Liver (tissue), 9 donors: ENCODE data around the gene VTN. TPM values are rescaled to one million over a fixed set of nuclear protein-coding genes. Genes with fewer than 3 reads are reported as not detected.

Source experiments
- DNase-seq: peaks from one replicate; pipeline ENCODE4 v3.0.0-alpha.2; 2017; ENCODE audit warnings: low spot score
- H3K27ac ChIP-seq, 2 donors: one replicate each; pipeline ENCODE4 v1.7.0; 2013; ENCODE audit warnings: inconsistent platforms in 2 of 2, low read length in 2 of 2, control low read depth in 1 of 2, low read depth in 1 of 2, mild to moderate bottlenecking in 1 of 2
- H3K27me3 ChIP-seq, 4 donors: one replicate each; pipeline versions ENCODE4 v1.6.1 to v1.7.0; 2013; ENCODE audit warnings: low read length in 3 of 4, inconsistent platforms in 1 of 4, mild to moderate bottlenecking in 1 of 4, moderate library complexity in 1 of 4; ENCODE audit not compliant: control insufficient read depth in 4 of 4, insufficient read depth in 4 of 4
- H3K36me3 ChIP-seq, 4 donors: one replicate each; pipeline versions ENCODE4 v1.6.1 to v1.7.0; 2013; ENCODE audit warnings: low read length in 3 of 4, mild to moderate bottlenecking in 3 of 4, low read depth in 1 of 4, moderate library complexity in 1 of 4; ENCODE audit not compliant: control insufficient read depth in 4 of 4, insufficient read depth in 3 of 4
- H3K4me1 ChIP-seq, 4 donors: one replicate each; pipeline versions ENCODE4 v1.6.1 to v1.7.0; 2013; ENCODE audit warnings: low read length in 3 of 4, mild to moderate bottlenecking in 3 of 4, moderate library complexity in 1 of 4; ENCODE audit not compliant: control insufficient read depth in 4 of 4, insufficient read depth in 4 of 4
- H3K4me3 ChIP-seq, 3 donors: one replicate each; pipeline versions ENCODE4 v1.6.1 to v1.7.0; 2013; ENCODE audit warnings: low read length in 3 of 3, control low read depth in 1 of 3, low read depth in 1 of 3, mild to moderate bottlenecking in 1 of 3
- H3K9ac ChIP-seq, 2 donors: one replicate each; pipeline ENCODE4 v1.7.0; 2013; ENCODE audit warnings: low read length in 2 of 2, mild to moderate bottlenecking in 2 of 2, moderate library complexity in 2 of 2, control low read depth in 1 of 2, low read depth in 1 of 2
- H3K9me3 ChIP-seq, 4 donors: one replicate each; pipeline versions ENCODE4 v1.6.1 to v1.7.0; 2013; ENCODE audit warnings: low read length in 3 of 4; ENCODE audit not compliant: control insufficient read depth in 4 of 4
- FOXA1 ChIP-seq: IDR thresholded peaks from 2 replicates; pipeline ENCODE4 v1.6.1; 2016; ENCODE audit warnings: antibody characterized with exemption
- GABPA ChIP-seq, 2 donors: IDR thresholded peaks in 1 of 2; conservative IDR thresholded peaks in 1 of 2; 2 replicates each; pipeline ENCODE4 v1.6.1; 2016; ENCODE audit warnings: antibody characterized with exemption in 2 of 2, mild to moderate bottlenecking in 1 of 2, moderate library complexity in 1 of 2
- HNF4A ChIP-seq, 2 donors: conservative IDR thresholded peaks; 2 replicates each; pipeline ENCODE4 v1.6.1; 2016; ENCODE audit warnings: antibody characterized with exemption in 2 of 2, mild to moderate bottlenecking in 2 of 2
- HNF4G ChIP-seq: IDR thresholded peaks from 2 replicates; pipeline ENCODE4 v1.6.1; 2016; ENCODE audit warnings: antibody characterized with exemption
- JUND ChIP-seq, 2 donors: IDR thresholded peaks; 2 replicates each; pipeline ENCODE4 v1.6.1; 2016; ENCODE audit warnings: antibody characterized with exemption in 2 of 2
- MAX ChIP-seq: IDR thresholded peaks from 2 replicates; pipeline ENCODE4 v1.6.1; 2016; ENCODE audit warnings: antibody characterized with exemption
- NR2F2 ChIP-seq: IDR thresholded peaks from 2 replicates; pipeline ENCODE4 v1.6.1; 2016; ENCODE audit warnings: antibody characterized with exemption
- RXRA ChIP-seq, 2 donors: IDR thresholded peaks; 2 replicates each; pipeline ENCODE4 v1.6.1; 2017 to 2018; ENCODE audit warnings: antibody characterized with exemption in 2 of 2, mild to moderate bottlenecking in 1 of 2
- SP1 ChIP-seq: IDR thresholded peaks from 2 replicates; pipeline ENCODE4 v1.6.1; 2018; ENCODE audit warnings: antibody characterized with exemption, mild to moderate bottlenecking
- TAF1 ChIP-seq: conservative IDR thresholded peaks from 2 replicates; pipeline ENCODE4 v1.6.1; 2016; ENCODE audit warnings: antibody characterized with exemption, mild to moderate bottlenecking
- ZBTB33 ChIP-seq: IDR thresholded peaks from 2 replicates; pipeline ENCODE4 v1.6.1; 2016; ENCODE audit warnings: antibody characterized with exemption
- whole genome bisulfite sequencing: extraction: QIAGEN DNeasy Blood & Tissue Kit; methylation state at CpG from one replicate; pipeline ENCODE4 v1.1.7; 2013; 5-methylcytosine and 5-hydroxymethylcytosine counted together
- polyA plus RNA-seq, 2 donors: library from polyadenylated mRNA; stranded (reverse) in 1 of 2; unstranded in 1 of 2; fragments of 200-250 nt in 1 of 2; fragments of >200 nt in 1 of 2; fragmentation: Nextera tagmentation in 1 of 2; extraction: Ambion mirVana in 1 of 2; gene quantifications; one replicate each; pipeline versions ENCODE4 v1.2.1 to v1.2.3, GENCODE V29; 2013 to 2015
- total RNA-seq, 2 donors: library from RNA; depleted of rRNA; stranded (reverse); fragments of >200 nt; gene quantifications; one replicate each; pipeline ENCODE4 v1.2.3, GENCODE V29; 2014
- donor health status: healthy.
- donor health status: healthy.
- donor health status: healthy.
- donor health status: healthy.
- donor health status: healthy.

The VTN gene
- total and polyA plus RNA-seq, 4 donors: 1,668 to 4,059 (median 3,520) TPM

GRCh38 chr17:28364665-28365363, 5.3 kb downstream of the VTN start, which contains the start of gene SEBOX:
Gene SEBOX (minus strand): TSS chr17:28365199. CDS start chr17:28365151, 48 bp downstream.
- TF ChIP-seq RXRA (IDR thresholded peaks at IDR 0.05) (peak; percentile 14 to 31), NR2F2 (no peak), HNF4G (peak; percentile 11), GABPA (IDR thresholded peaks at IDR 0.05 in 1 of 2, conservative IDR thresholded peaks at IDR 0.05 in 1 of 2) (no peak), MAX (no peak), HNF4A (conservative IDR thresholded peaks at IDR 0.05) (peak; percentile 28 to 44), FOXA1 (no peak), SP1 (no peak)
- Histone ChIP-seq H3K27ac (peak within 1 kb of the TSS in 1 of 2 donors; percentile 16), H3K27me3 (no peaks in the 10 kb centered on the region), H3K36me3 (peaks cover 11 to 43% (median 27%) of the 10 kb centered on the region in 4 donors), H3K9me3 (no peaks in the 10 kb centered on the region), H3K4me1 (peaks cover 0 to 26% (median 23%) of the 10 kb centered on the region in 4 donors), H3K4me3 (no peak within 1 kb of the TSS), H3K9ac (no peak within 1 kb of the TSS)
- DNase-seq: no peak
- 63% methylated on average over 13 of the region's 13 CpGs for WGBS

- no peak for TF ChIP-seq ZBTB33
- DNase-seq: no peak
- H3K36me3 ChIP-seq: peaks cover 14 to 43% (median 29%) of the 10 kb centered on the region in 4 donors
- no peak overlapping the region for H3K4me3 ChIP-seq
- no peaks in the 10 kb centered on the region for H3K9me3 ChIP-seq
- H3K27me3 ChIP-seq: no peaks in the 10 kb centered on the region
- H3K9ac ChIP-seq: no peak overlapping the region
- peaks cover 0 to 26% (median 23%) of the 10 kb centered on the region in 4 donors for H3K4me1 ChIP-seq
- no peak overlapping the region for H3K27ac ChIP-seq
- WGBS: 71% methylated on average over 8 of the region's 8 CpGs
Observed at GRCh38 chr17:28363776-28364650, 6.1 kb downstream of the VTN start.

- H3K36me3 ChIP-seq: peaks cover 15 to 40% (median 27%) of the 10 kb centered on the region in 4 donors
- no peak for TF ChIP-seq SP1
- TF ChIP-seq JUND (IDR thresholded peaks at IDR 0.05): no peak
- TF ChIP-seq NR2F2: no peak
- TF ChIP-seq TAF1: no peak
- no peak for TF ChIP-seq MAX
- peaks cover 2 to 33% (median 28%) of the 10 kb centered on the region in 4 donors for H3K4me1 ChIP-seq
- WGBS: 66% methylated on average over 5 of the region's 5 CpGs
- no peak overlapping the region for H3K9ac ChIP-seq
- DNase-seq: no peak
- no peaks in the 10 kb centered on the region for H3K27me3 ChIP-seq
- no peak overlapping the region for H3K27ac ChIP-seq
- H3K4me3 ChIP-seq: no peak overlapping the region
- no peaks in the 10 kb centered on the region for H3K9me3 ChIP-seq
Observed at GRCh38 chr17:28363186-28363585, 6.9 kb downstream of the VTN start.
